GM19395 (cell line): ENCODE results near the gene CMBL.
A peak's percentile ranks its signal among the peaks of the same experiment; 100 is the strongest.

ENCODE experiments used
- ATAC-seq: cut with Tn5 transposase; IDR thresholded peaks from one replicate; pipeline ENCODE4 v1.9.1; 2021; ENCODE audit warnings: mild to moderate bottlenecking, moderate library complexity; ENCODE audit not compliant: unreplicated experiment

CMBL gene

DNA sequence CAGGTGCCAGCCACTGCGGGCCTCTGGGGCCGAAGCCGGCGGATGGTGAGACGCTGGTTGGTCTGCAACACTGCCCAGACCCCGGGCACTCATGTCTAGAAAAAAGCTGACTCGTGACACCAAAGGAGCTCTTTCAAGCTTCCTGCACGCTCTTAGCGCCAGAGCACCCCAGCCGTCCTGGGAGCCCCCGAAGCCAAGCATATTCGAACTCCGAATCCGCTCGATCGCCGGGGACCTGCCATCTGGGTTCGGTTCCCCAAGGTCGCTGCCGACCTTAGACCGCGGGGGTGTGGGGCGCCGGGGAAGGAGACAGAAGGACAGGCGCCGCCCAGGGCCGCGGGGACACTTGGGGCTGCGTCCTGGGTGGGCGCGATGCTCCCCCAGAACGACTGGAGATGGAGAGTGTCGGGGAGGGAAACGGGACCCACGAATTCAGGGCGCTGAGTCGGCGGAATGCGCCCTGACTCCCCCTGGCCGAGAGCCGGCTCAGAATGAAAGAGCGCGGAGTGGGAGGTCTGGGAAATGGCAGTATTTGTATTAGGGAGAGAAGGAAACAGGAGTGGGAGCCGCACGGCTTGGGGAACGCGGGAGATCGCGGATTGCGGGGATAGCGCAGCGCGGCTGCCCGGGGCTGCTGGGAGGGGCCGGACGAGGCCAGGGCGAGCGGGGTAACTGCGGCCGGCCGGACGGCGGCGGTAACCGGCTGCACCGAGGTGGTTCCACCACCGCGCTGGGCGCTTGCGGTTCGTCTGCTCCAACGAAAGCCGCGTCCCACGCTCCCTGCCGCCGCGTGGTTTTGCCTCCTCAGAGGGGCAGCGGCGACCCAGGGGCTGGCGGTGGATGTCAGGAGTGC lies 25.7 kb upstream of the CMBL start:
- ATAC-seq, result peak; percentile 56

DNA sequence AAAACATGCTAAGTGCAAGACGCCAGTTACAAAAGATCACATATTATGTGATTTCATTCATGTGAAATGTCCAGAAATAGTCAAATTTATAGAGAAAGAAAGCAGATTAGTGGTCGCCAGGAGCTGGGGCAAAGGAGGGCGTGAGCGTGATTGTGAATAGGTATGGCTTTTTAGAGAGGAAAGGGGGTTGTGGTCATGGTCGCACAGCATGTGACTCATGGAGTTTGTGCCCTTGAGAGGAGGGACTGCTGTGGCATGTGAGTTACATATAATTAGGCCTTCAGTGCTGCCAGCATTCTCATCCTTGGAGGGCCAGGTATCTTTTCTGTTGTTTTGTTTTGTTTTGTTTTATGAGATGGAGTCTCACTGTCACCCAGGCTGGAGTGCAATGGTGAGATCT lies 24.6 kb upstream of the CMBL start:
- no peak for ATAC-seq

DNA sequence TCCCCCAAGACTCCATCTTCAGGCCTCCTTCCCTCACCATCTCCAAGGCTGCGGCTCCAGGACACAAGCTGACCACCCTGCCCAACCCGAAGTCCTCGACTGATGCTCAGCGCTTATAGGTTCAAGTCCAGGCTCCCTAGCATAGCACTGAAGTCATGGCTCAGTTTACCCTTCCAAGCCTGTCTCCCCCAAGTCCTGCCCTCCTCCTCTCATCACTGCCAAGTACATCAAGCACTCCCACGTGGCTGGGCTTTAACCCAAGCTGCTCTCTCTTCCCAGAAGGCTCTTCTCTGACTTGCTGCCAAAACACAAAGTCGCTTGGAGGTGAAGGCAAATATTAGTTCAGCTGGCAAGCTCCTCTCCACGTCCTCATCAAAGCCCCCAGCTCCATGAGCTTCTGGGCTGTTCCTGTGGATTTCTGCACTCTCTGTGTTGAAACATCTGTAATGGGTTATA lies 23.7 kb upstream of the CMBL start:
- no peak for ATAC-seq

DNA sequence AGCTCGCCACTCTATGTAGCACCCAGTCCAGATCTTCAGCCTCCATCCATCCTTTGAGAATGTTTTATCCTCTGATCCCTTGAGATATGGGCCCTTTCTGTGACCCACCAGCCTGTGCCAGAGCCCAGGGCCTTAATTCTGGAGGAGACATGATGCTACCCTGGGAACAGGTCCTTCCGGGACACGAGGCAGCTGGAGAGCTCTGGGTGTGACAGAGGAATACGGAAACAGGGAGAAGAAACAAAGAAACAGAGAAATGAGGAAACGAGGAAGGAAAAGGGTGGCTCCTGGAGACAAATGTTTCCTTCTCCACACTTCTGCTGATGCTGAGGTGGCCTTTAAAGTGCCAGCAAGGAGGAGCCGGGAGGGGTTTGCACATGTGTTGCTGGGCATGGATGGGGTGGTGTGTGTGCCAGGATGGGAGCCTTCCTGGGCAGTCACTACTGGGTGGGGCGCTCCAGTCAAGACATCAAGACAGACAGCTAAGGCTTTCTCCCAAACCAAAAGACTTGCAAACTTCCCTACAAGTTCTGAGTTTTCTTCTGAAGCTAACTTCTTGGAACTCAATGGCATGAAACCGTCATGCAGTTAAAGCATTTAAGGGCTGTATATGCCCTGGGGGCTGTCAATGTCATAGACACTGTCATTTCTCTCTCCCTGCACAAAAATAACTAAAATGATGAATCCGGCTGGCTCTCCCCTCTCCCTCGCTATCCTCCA lies 23.0 kb upstream of the CMBL start:
- no peak for ATAC-seq

DNA sequence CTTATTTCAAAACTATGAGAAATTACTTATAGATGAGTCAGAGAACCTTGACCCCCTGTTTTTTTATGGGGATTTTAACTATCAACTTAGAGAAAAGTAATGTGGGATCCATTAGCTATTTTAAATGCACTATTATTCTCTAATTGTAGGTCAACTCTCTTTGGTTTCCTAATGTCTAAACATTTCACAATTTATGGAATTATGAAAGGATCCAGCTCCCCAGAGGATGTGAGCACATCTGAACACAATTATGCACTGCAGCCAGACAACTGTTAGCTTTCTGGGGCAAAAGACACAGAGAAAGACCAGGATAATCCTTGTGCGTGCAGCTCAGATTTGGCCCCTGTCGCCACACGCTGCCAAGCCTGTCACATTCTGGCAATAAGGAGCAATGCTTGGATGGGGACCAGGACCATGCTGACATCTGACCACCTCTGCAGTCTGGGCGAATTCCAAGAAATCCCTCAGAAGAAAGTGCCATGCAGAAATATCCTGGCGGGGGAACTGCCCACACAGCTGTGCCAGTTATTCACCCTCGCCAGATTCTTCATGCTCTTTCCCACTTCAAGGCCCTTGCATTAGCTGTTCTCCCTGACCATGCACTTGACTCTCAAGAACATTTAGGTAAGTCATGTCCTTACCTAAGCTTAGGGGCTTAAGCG lies 22.2 kb upstream of the CMBL start:
- ATAC-seq, result no peak

DNA sequence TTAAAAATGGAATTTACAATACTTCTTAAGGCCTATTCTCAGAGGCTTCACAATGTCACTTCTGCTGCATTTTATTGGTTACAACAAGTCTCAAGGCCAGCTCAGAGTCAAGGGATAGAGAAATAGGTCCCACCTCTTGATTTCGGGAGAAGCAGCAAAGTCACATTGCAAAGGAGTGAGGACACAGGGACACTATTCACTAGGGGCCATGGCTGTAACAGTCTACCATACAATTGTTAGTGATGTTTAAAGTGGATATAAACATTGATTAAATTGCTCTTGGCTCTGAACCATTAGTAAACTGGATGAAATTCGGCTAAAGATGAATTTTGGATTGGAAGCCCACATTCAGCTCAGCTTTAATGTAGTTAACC lies 21.7 kb upstream of the CMBL start:
- no peak for ATAC-seq

DNA sequence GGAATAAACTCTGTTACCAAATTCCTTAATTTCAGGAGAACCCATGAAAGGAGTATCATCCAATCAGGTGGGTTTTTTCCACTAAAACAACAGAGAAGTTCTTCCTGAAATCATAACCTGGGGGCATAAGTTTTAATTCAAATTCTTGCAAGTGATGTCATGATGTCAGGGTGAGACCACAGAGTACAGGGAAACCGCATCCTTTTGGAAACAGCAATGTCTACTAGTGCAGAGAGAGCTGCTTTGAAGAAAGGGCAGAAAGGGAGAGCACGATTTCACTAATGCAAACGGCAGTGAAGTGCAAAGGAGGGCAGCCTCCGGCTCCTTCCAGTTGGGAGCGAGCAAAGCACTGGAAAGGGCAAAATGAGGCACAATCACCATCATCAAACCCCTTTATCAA lies 20.6 kb upstream of the CMBL start:
- no peak for ATAC-seq

DNA sequence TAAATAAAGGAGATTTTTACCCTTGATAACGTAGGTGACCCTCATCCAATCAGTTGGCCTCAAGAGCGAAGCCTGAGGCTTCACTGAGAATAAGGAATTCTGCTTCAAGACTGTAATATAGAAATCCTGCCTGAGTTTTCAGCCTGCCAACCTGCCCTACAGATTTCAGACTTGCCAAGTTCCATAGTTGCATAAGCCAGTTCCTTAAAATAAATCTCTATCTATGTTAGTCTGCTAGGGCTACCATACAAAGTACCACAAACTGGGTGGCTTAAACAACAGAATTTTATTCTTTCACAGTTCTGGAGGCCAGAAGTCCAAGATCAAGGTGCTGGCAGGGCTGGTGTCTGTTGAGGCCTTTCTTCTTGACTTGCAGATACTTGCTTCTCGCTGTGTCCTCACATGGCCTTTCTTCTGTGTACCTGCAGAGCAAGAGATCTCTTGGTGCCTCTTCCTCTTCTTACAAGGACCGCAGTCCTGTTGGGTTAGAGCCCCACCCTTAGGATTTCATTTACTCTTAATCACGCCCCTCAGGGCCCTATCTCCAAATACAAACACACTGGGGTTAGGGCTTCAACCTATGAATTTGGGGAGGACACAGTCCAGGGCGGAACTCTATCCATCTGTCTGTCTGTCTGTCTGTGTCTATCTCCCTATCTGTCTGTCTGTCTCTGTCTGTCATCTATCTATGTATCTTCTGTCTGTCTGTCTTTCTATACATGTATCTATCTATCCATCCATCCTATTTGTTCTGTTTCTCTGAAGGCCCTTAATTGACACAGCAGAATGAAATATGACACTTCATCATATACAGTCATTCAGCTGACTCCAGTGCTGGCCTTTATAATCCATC lies 17.0 kb upstream of the CMBL start:
- ATAC-seq, result no peak

DNA sequence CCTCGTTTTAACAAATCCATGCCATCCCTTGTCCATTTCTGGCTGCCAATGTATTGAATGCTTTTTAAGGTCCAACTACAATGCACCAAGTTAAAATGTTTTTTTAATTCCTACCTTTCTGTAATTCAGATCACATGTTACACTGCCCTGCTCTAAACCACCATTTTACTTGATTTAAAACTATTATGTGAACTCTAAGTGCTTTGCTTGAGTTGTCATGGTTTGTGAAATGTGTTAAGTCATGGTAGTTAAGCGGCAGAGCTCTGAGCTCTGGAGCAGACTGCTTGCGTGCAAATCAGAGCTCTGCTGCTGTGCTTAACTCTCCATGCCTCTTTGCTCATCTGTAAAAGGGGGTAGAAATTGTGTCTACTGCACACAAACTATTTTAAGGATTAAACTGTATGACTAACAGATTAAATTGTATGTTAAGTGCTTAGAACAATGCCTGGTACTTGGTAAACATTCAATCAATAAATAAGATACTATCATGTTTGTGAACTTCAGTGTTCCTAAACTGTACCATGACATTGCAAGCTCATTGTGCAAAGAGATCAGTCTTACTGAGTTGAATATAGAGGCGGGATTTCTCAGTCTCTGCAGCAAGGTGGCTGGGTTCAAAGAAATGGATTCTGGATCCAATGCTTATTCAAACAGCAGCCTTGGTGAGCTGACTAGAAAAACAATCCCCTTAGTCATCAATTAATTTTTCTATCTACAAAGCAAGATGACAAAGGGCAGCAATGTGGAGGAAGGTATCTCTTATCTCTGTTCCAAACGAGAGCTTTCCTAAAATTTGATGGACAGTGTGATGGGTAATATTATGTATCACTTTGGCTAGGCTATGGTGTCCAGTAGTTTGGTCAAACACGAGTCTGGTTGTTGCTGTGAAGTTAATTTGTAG lies 16.1 kb upstream of the CMBL start:
- no peak for ATAC-seq

DNA sequence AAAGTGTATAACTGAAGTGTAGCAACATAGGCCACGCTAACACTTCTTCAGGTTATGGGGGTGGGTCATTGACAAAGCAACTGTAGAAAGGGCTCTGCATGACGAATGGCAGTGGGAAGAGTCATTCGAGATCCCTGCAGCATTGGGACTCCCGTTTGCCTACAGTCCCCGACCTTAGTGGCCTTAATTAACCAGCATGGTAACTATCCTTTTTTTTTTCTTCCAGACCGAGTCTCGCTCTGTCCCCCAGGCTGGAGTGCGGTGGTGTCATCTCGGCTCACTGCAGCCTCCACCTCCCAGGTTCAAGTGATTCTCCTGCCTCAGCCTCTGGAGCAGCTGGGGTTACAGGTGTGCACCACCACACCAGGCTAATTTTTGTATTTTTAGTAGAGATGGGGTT lies 14.2 kb upstream of the CMBL start:
- no peak for ATAC-seq

DNA sequence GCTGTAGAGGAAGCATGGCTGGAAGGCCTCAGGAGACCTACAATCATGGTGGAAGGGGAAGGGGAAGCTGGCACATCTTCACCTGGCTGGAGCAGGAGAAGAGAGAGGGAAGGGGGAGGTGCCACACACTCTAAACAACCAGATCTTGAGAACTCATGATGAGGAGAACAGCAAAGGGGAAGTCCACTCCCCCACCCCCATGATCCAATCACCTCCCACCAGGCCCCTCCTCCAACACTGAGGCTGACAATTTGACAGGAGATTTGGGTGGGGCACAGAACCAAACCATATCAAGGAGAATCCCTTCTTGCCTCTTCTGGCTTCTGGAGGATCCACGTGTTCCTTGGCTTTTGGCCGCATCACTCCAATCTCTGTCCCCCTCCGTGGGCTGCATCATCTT lies 13.1 kb upstream of the CMBL start:
- ATAC-seq, result no peak

DNA sequence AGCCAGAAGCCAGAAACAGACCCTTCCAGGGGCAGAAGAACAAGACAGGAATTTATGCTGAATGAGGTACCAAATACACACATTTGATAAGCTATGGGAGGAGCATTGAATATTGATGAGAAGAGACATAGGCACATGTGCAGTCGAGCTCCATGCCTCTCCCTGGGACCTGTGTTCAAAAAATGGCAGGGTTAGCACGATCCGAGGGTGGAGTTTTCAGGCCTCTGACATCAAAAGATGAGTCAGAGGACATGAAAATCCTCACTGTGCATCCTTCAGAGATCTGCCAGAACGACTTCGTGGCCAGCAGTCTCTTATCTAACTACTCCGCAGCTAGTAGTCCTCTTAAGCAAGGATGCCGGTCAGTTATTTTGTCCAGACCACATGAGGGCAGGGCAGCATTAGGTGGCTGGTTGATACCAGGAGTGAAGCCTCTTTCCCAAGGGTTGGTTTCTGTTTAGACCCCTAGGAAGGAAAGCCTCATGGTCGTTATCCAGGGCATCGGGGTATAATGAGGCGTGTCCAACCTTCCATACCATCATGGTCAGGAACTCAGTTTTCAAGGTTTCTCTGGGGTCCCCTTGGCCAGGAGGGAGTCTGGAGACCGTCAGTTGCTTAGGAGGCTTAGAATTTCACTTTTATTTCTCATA lies 11.6 kb upstream of the CMBL start:
- no peak for ATAC-seq

DNA sequence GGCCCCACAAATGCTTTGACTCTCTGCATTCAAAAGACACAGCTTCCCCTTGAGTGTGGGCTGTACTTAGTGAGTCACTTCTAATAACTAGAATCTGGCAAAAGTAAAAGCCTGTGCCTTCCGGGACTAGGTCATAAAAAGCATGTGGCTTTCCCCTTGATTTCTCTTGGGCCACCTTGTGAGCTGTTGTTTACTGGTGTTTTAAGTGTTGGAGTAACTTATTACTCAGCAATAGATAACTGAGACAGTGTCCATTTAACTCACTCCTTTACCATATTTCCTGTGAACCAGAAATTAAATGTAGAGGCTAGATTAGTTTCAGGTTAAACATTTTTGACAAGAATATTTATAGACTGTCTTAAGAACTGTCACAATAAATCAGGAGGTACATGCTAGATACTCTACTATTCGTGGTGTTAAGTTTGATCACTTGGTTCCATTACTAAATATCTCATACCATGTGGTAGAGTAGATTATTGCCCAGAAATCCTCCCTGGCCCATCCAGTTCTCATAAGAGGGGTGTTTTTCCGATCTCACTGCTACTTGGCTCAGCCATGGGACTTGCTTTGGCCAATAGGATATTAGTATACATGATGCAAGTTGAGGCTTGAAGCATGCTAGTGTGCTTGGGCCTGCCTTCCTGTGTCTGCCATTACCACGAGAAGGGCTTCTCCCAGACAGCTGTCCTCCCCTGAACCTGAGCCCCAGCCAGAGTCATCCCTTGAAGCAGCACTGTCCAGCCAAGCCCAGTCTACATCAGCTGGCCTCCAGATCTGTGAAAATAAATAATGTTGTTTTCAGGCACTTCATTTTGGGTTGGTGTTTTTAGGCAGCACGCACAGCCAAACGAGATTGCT lies 10.4 kb upstream of the CMBL start:
- peak; percentile 70 for ATAC-seq

DNA sequence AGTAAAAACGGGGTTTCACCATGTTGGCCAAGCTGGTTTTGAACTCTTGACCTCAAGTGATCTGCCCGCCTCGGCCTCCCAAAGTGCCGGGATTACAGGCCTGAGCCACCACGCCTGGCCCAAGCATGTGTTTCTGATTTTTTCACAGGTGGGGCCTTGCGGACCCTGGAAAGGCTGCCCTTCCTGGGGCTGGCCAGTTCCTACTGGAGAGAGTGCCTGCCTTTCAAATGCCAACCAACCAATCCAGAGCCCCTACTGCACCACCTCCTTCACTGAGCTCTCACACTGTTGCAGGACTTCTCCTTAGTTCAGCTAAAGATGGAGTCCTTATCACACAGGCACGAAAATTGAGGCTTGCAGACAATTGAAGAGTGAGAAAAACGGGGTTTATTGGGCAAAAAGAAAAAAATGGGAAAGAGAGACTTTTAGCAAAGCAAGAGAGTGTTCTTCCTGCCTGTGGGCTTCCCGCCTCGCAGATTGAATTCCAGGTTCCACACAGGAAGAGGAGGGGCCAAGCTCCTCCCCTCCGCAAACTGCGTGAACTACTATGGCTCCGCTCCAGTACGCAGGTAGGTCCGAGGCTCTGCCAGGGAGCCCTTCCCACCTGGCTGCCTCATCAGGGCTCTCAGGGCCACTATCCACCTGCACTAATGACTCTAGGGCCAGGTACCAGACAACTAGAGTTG lies 8.3 kb upstream of the CMBL start:
- ATAC-seq, result no peak

DNA sequence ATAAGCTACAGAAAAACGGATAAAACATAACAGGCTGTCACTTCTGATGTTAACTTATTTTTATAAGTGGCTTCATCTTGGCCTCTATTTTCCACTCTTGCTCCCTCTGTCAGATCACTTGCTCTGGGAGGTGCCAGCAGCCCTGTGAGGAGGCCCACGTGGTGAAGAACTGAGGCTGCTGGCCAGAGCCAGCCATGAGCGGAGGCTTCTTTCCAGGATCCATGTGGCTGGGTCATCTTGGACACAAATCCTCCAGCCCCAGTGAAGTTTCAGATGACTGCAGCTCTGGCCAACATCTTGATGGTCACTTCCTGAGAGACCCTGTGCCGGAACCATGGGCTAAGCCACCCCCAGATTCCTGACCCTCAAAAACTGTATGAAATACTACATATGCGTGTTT lies 7.5 kb upstream of the CMBL start:
- no peak for ATAC-seq

DNA sequence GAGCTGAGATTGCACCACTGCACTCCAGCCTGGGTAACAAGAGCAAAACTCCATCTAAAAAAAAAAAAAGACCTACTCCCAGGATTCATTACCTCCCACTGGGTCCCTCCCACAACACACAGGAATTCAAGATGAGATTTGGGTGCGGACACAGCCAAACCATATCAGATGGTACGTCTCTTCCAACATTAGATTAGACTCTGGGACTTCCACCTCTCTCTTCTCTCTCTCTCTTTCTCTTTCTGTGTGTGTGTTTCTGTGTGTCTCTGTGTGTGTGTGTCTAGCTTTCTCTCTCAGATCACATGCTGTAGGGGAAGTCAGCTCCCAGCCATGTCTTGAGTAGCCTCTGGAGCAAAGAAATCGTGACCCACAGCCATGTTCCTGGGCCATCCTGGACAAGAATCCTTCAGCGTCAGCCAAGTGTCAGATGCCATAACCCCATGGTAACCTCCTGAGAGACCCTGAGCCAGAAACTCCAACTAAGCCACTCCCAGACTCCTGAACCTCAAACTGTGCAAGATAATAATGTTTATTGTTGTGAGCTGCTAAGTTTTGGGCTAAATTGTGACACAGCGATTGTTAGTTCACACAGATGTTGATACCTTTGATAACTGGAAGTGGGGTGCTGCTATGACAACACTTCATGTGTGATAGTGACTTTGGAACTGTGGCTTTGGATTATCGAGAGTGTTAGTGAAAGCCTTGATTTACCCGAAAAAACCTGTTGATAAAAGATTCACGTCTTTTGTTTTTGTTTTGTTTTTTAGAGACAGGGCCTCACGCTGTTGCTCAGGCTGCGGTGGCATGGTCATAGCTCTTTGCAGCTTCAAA lies 4.1 kb upstream of the CMBL start:
- ATAC-seq, result no peak
